Activated T-helper 17 cell treated with anti-CD3 and anti-CD28 coated beads, Interleukin-2, amount 50 U/mL, for 72 hours (primary cell): ENCODE results near the gene UBQLN1. TPM values are rescaled to one million over a fixed set of nuclear protein-coding genes. Genes with fewer than 3 reads are reported as not detected.
"Not testable (repeated sequence)": the region's sequence is repeated elsewhere in the genome, so short reads cannot be mapped to it uniquely, and the experiment has no call there.

Experiments used
- ATAC-seq: fragments of 150-1000 bp; cut with Tn5 transposase; replicated peaks from 2 replicates; pipeline ENCODE4 v1.10.0; 2021; ENCODE audit warnings: mild to moderate bottlenecking, moderate library complexity
- H3K27ac Mint-ChIP-seq: one replicate; pipeline ENCODE4 v1.8.0; 2022; ENCODE audit warnings: mixed read lengths
- H3K27me3 Mint-ChIP-seq: one replicate; pipeline ENCODE4 v1.8.0; 2022; ENCODE audit warnings: mixed read lengths
- H3K36me3 Mint-ChIP-seq: one replicate; pipeline ENCODE4 v1.8.0; 2022; ENCODE audit warnings: low read depth, mild to moderate bottlenecking, mixed read lengths
- H3K4me1 Mint-ChIP-seq: one replicate; pipeline ENCODE4 v1.8.0; 2022; ENCODE audit warnings: mixed read lengths
- H3K4me3 Mint-ChIP-seq: one replicate; pipeline ENCODE4 v1.8.0; 2022; ENCODE audit warnings: mild to moderate bottlenecking, mixed read lengths
- H3K9me3 Mint-ChIP-seq: one replicate; pipeline ENCODE4 v1.8.0; 2022; ENCODE audit warnings: mixed read lengths
- total RNA-seq, 2 donors: library from RNA; stranded (reverse); gene quantifications; one replicate each; pipeline ENCODE4 v1.2.3, GENCODE V29; 2022

Gene UBQLN1
- total RNA-seq, 2 donors from 2014 or later: 69.5 to 94.4 TPM

DNA sequence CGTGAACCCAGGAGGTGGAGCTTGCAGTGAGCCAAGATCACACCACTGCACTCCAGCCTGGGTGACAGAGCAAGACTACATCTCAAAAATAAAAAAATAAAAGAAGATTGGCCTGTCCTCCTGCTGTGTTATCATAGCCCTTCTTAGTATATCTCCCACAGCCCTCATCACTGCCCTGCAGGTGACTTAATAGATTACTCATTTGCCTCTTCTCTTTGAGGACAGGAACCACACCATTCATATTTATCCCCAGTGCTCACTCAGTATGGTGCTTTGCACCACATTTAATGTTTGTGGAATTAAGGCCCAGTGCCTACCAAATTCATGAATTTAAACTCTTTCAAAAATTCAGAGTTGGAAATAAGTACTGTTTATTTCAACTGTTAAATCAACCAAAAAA lies 74.5 kb downstream of the UBQLN1 start:
- H3K27ac Mint-ChIP-seq: no peak overlapping the region
- H3K36me3 Mint-ChIP-seq: peaks cover 14% of the 10 kb centered on the region
- H3K27me3 Mint-ChIP-seq: no peaks in the 10 kb centered on the region
- H3K4me1 Mint-ChIP-seq: no peaks in the 10 kb centered on the region
- no peaks in the 10 kb centered on the region for H3K9me3 Mint-ChIP-seq
- ATAC-seq: no peak
- H3K4me3 Mint-ChIP-seq: no peak overlapping the region

DNA sequence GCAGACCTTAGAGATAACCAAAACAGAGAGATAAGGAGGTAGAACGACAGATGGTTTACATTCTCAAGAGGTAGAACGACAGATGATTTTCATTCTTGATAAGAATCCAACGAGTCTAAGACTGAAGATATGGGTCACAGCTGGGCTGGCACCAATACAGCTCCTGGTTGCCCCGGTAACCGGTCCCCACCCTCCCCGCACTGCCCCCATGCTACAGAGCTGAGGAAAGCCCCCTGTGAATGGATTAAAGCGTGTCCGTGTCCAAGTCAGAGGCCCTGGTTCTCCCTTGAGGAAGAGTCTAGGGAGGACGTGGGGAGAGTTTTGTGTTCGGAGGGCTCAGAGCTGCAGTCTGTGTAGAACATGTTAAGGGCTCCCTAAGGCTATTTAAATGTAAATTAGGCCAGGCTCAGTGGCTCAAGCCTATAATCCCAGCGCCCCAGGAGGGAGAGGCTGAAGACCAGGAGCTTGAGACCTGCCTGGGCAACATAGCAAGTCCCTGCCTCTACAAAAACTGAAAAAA lies 76.8 kb downstream of the UBQLN1 start:
- H3K4me1 Mint-ChIP-seq: no peaks in the 10 kb centered on the region
- H3K9me3 Mint-ChIP-seq: no peaks in the 10 kb centered on the region
- no peak overlapping the region for H3K4me3 Mint-ChIP-seq
- H3K27ac Mint-ChIP-seq: no peak overlapping the region
- ATAC-seq: no peak
- H3K27me3 Mint-ChIP-seq: no peaks in the 10 kb centered on the region
- H3K36me3 Mint-ChIP-seq: peaks cover 23% of the 10 kb centered on the region

DNA sequence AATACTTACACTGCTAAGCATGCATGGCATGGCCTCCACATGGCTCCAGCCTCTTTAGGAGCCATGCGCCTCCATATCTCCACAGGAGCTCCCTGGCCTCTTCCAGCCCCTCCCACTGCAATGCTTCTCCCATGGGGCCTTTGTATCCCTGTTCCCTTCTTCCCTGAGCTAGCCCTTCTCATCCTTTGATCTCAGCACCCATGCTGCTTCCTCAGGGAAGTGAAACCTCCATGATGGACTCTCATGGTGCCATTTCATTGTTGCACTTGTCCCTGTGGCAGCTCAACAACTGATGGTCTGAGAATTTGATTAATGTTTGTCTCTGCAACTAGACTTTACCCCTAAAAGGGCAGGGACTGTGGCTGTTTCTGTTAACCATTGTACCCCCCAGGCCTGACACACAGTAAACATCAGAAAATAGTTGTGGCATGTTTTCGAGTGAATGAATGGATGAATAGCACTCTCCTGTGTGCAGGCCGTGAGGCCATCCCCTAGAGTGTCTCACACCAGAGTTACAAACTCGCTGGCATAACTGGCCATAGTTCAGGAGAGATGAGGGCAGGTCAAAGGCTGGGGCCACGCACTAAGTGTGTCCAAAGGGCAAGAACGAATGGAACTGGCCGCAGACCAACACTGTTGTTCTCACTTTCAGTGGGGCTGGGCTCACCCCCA lies 78.2 kb downstream of the UBQLN1 start:
- Mint-ChIP-seq H3K27me3 (no peaks in the 10 kb centered on the region), H3K27ac (peak overlapping the region; percentile 42), H3K4me3 (no peak overlapping the region), H3K9me3 (no peaks in the 10 kb centered on the region), H3K4me1 (peaks cover 6% of the 10 kb centered on the region), H3K36me3 (peaks cover 23% of the 10 kb centered on the region)
- ATAC-seq: no peak

DNA sequence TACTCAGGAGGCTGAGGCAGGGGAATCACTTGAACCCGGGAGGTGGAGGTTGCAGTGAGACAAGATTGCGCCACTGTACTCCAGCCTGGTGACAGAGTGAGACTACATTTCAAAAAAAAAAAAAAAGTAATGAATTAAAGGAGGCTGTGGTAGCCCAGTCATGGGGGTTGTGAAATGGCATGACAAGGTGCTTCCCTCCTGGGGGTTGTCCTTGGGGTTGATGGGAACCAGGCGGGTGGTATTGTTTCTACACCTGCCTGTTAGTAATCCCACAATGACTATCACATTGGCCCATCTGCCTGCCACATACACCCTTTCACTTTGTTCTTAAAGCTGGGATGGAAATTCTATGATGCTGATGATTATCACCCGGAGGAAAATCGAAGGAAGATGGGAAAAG lies 79.2 kb downstream of the UBQLN1 start:
- Mint-ChIP-seq H3K36me3 (peaks cover 23% of the 10 kb centered on the region), H3K4me3 (no peak overlapping the region), H3K4me1 (peaks cover 15% of the 10 kb centered on the region), H3K27me3 (no peaks in the 10 kb centered on the region), H3K9me3 (no peaks in the 10 kb centered on the region), H3K27ac (no peak overlapping the region)
- no peak for ATAC-seq

DNA sequence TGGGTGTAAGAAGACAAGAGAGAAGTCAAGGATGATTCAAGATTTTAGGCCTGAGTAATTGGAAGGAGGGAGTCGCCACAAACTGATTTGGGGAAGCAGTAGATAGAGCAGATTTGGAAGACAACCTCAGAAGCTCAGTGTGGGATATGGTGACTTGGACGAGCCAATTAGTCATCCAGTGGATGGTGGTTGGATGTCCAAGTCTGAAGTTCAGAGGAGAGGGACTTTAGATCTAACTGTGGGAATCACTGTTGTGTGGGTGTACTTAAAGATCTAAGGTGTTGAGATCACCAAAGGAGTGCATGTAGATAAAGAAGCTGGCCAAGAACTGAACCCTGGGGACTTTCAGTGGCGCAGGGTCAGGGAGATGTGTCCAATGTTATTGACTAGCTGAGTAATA lies 82.6 kb downstream of the UBQLN1 start:
- Mint-ChIP-seq H3K27me3 (no peaks in the 10 kb centered on the region), H3K36me3 (peaks cover 23% of the 10 kb centered on the region), H3K27ac (peak overlapping the region; percentile 88), H3K4me1 (peaks cover 15% of the 10 kb centered on the region), H3K9me3 (no peaks in the 10 kb centered on the region), H3K4me3 (peak overlapping the region; percentile 3)
- peak; percentile 14 for ATAC-seq

DNA sequence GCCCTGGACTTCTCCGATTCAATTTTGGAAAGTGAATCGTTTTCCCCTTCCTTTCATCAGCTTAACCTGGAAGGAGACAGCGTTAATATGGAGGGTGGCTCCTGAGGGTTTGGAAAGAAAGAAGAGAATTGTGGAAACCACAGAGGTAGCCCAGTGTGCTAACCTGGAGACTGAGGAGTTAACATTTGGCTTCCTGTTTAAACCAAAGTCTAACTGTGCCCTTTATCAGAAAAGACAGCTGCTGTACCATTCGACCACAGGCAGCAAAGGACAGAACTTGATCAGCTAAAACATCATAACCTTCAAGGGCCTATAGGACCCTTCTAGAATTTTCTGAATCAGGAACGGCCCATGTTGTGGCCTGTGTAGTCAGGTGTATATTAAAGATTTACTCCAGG lies 84.1 kb downstream of the UBQLN1 start:
- Mint-ChIP-seq H3K36me3 (peaks cover 9% of the 10 kb centered on the region), H3K4me3 (peak overlapping the region; percentile 79), H3K27ac (peak overlapping the region; percentile 88), H3K4me1 (peaks cover 15% of the 10 kb centered on the region), H3K27me3 (no peaks in the 10 kb centered on the region), H3K9me3 (no peaks in the 10 kb centered on the region)
- peak; percentile 19 for ATAC-seq

DNA sequence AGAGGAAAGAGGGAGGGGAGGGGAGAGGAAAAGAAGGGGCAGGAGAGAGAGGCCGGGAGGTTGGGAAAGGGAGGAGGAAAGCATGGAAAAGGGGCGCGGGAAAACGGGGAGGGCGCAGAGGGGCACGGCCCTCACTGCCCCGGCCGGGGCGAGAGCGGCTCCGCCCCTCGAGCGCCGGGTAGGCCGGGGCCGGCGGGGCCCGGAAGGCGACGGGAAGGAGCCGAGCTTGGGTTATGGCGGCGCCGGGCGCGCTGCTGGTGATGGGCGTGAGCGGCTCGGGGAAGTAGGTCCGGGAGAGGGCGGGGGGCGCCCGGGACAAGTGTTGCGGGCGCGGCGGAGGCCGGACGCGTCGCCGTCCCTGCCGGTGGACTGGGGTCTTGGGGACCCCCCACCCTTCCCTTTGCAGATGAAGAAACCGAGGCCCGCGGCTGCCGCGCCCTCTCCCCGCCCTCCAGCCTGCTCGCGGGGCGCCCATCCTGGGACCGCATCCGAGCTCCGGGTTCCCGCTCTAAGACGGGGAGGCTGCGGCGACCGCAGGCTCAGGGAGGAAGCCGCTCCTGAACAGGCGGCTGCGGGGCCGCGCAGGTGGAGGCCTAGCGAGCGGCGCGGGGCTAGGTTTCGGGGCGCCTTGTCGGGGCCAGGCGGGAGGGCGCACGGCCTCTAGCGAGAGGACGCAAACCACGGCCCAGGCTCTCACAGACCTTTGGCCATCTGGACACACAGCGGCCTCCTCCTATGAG lies 84.6 kb downstream of the UBQLN1 start, which contains the start of gene IDNK:
Gene IDNK (plus strand): TSS at position 205 of the 740 bp plus-strand sequence. CDS start 29 bp downstream, at position 234.
- no peaks in the 10 kb centered on the region for H3K9me3 Mint-ChIP-seq
- peak within 1 kb of the TSS; percentile 79 for H3K4me3 Mint-ChIP-seq
- H3K27ac Mint-ChIP-seq: peak within 1 kb of the TSS; percentile 88
- H3K4me1 Mint-ChIP-seq: peaks cover 15% of the 10 kb centered on the region
- H3K36me3 Mint-ChIP-seq: peaks cover 8% of the 10 kb centered on the region
- peak; percentile 88 for ATAC-seq
- no peaks in the 10 kb centered on the region for H3K27me3 Mint-ChIP-seq

DNA sequence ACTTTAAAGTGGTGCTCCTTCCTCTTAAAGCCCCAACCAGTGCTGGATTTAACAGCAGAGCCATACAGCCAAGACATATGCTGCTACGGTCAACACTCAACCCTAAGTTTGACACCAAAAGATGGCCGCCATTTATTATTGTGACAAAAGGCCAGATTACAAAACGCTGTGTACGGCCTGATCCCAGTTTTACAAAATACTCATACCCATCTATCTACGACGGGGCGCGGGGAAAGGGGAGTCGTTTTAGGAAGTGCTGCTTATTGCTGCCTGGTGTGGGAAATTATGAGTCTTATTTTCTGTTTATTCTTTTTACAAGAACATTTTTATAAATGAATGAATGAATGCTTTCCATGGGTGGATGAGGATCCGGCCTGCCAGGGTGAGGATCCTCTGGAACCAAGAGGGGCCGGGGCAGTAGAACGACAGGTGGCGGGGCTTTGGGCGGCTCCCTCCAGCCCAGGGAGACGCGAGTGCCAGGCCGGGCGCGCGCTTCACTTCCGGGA lies 85.3 kb downstream of the UBQLN1 start:
- Mint-ChIP-seq H3K4me3 (peak overlapping the region; percentile 79), H3K27me3 (no peaks in the 10 kb centered on the region), H3K4me1 (peaks cover 15% of the 10 kb centered on the region), H3K36me3 (peaks cover 8% of the 10 kb centered on the region), H3K9me3 (no peaks in the 10 kb centered on the region), H3K27ac (peak overlapping the region; percentile 88)
- ATAC-seq: peak; percentile 67

DNA sequence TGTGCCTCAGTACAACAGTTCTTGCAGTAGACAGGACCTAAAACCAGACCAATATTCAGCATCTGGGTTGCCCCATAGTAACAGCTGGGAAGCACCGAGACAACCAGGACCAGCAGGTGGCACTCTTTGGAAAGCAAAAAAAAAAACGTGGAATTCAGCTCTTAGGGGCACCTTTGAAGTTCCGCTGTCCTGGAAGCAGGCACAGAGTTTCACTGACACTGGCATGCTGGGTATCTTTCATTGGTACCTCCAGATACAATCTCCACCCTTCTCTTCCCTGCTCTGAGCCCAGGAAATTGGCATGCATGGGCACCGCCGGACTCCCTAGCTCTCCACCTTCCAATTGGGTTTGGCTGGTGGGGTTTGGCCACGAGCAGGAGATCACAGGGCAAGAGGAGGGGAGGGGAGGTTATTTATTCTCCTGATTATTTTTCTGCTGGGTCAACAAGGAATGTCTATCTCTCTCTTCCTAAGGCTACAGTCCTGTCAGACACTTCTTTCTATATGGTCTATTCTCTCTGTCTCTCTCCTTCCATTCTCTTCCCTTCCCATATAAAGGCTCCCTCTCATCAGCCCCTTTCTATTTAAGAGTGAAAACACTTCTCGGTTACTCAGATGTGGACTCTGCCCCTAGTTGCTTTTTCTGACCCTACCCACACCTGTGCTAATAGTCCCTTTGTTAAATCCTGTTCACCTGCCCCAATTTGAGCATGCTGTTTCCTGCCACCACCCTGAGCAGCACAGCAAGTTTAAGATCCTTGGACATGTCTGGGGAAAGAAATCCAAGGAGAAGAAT lies 86.7 kb downstream of the UBQLN1 start:
- no peak for ATAC-seq
- no peak overlapping the region for H3K27ac Mint-ChIP-seq
- peak overlapping the region; percentile 79 for H3K4me3 Mint-ChIP-seq
- no peaks in the 10 kb centered on the region for H3K9me3 Mint-ChIP-seq
- H3K36me3 Mint-ChIP-seq: no peaks in the 10 kb centered on the region
- H3K27me3 Mint-ChIP-seq: no peaks in the 10 kb centered on the region
- peaks cover 15% of the 10 kb centered on the region for H3K4me1 Mint-ChIP-seq

DNA sequence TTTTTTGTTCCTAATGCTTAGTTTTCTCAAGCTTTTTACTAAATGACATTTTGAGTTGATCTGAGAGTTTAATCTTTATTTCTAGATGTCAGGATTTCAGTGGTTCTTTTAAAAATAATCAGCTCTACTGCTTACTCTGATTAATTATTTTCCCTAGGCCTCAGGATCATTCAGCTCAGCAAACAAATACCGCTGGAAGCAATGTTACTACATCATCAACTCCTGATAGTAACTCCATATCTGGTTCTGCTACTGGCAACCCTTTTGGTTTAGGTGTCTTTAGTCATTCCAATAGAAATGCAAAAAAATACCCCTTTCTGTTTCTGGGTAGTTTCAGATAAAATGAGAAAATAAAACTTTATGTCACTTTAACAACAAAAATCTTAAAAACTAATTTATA lies 90.5 kb downstream of the UBQLN1 start:
- no peak overlapping the region for H3K4me3 Mint-ChIP-seq
- no peaks in the 10 kb centered on the region for H3K27me3 Mint-ChIP-seq
- no peaks in the 10 kb centered on the region for H3K36me3 Mint-ChIP-seq
- no peaks in the 10 kb centered on the region for H3K4me1 Mint-ChIP-seq
- no peaks in the 10 kb centered on the region for H3K9me3 Mint-ChIP-seq
- ATAC-seq: no peak
- H3K27ac Mint-ChIP-seq: no peak overlapping the region

DNA sequence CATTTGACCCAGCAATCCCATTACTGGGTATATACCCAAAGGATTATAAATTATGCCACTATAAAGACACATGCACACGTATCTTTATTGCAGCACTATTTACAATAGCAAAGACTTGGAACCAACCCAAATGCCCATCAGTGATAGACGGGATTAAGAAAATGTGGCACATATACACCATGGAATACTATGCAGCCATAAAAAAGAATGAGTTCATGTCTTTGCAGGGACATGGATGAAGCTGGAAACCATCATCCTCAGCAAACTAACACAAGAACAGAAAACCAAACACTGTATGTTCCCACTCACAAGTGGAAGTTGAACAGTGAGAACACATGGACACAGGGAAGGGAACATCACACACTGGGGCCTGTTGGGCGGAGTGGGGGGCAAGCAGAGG lies 94.5 kb downstream of the UBQLN1 start:
- H3K36me3 Mint-ChIP-seq, H3K4me3 Mint-ChIP-seq, H3K4me1 Mint-ChIP-seq, H3K27ac Mint-ChIP-seq, H3K27me3 Mint-ChIP-seq, H3K9me3 Mint-ChIP-seq, ATAC-seq: not testable (repeated sequence)

Other genes with a start within 250 kb of the UBQLN1 start
- under 1 TPM; 0.17 to 0.82 TPM for gene FRMD3, start 169.6 kb downstream of the UBQLN1 start, total RNA-seq
- gene IDNK, start 84.8 kb downstream of the UBQLN1 start, total RNA-seq: 1 to 10 TPM; 2.9 to 3.5 TPM
- gene GKAP1, start 109.8 kb upstream of the UBQLN1 start, total RNA-seq: 1 to 10 TPM; 3.3 to 5.6 TPM
- 1 to 10 TPM; 2.6 to 3.1 TPM for gene KIF27, start 213.5 kb upstream of the UBQLN1 start, total RNA-seq